Activated CD8-positive, alpha-beta memory T cell treated with anti-CD3 and anti-CD28 coated beads for 1 hour (primary cell): ENCODE results near the gene LHPP.
"Not testable (repeated sequence)": the region's sequence is repeated elsewhere in the genome, so short reads cannot be mapped to it uniquely, and the experiment has no call there.

Source experiments
- DNase-seq, 2 donors: peaks; one replicate each; pipeline ENCODE4 v3.0.0-alpha.2; 2020; ENCODE audit warnings: low read depth in 1 of 2; ENCODE audit errors: extremely low read depth in 1 of 2

Gene LHPP

GRCh38 chr10:124534826-124535601, 73.4 kb downstream of the LHPP start:
- no peak for DNase-seq

GRCh38 chr10:124535731-124536495, 74.3 kb downstream of the LHPP start:
- no peak for DNase-seq

- DNase-seq = no peak
Observed at GRCh38 chr10:124536496-124537050, 75.0 kb downstream of the LHPP start.

GRCh38 chr10:124537166-124537725, 75.6 kb downstream of the LHPP start:
- no peak for DNase-seq

- no peak for DNase-seq
Observed at GRCh38 chr10:124537891-124538290, 76.3 kb downstream of the LHPP start.

GRCh38 chr10:124538706-124539105, 77.1 kb downstream of the LHPP start:
- DNase-seq = no peak

GRCh38 chr10:124539935-124540641, 78.5 kb downstream of the LHPP start:
- DNase-seq = peak; percentile 39 to 54

- no peak for DNase-seq
Observed at GRCh38 chr10:124541076-124541903, 79.7 kb downstream of the LHPP start.

- no peak for DNase-seq
Observed at GRCh38 chr10:124542336-124542735, 80.7 kb downstream of the LHPP start.

GRCh38 chr10:124543146-124543545, 81.5 kb downstream of the LHPP start:
- no peak for DNase-seq

GRCh38 chr10:124543971-124544370, 82.3 kb downstream of the LHPP start:
- no peak for DNase-seq

- DNase-seq = no peak
Observed at GRCh38 chr10:124544711-124545110, 83.1 kb downstream of the LHPP start.

- no peak for DNase-seq
Observed at GRCh38 chr10:124545351-124546054, 83.9 kb downstream of the LHPP start.

- no peak for DNase-seq
Observed at GRCh38 chr10:124546055-124546369, 84.4 kb downstream of the LHPP start.

- no peak for DNase-seq
Observed at GRCh38 chr10:124546957-124547646, 85.5 kb downstream of the LHPP start.

- no peak for DNase-seq
Observed at GRCh38 chr10:124547647-124548168, 86.1 kb downstream of the LHPP start.

GRCh38 chr10:124549171-124549570, 87.5 kb downstream of the LHPP start:
- DNase-seq = not testable (repeated sequence)

GRCh38 chr10:124550293-124551034, 88.8 kb downstream of the LHPP start:
- no peak for DNase-seq
